Activated T-cell treated with anti-CD3 and anti-CD28 coated beads, Interleukin-2, amount 50 U/mL, for 4 hours (primary cell): ENCODE data around the gene AGO4. TPM values are rescaled to one million over a fixed set of nuclear protein-coding genes. Genes with fewer than 3 reads are reported as not detected.
A peak's percentile ranks its signal among the peaks of the same experiment; 100 is the strongest.
"Not testable (repeated sequence)": the region's sequence is repeated elsewhere in the genome, so short reads cannot be mapped to it uniquely, and the experiment has no call there.

Source experiments
- ATAC-seq, 2 donors: fragments of 200-7000 bp; cut with Tn5 transposase; one replicate each; pipeline ENCODE4 v1.10.0; 2021
- DNase-seq: peaks from one replicate; pipeline ENCODE4 v3.0.0-alpha.2; 2020
- H3K27me3 Mint-ChIP-seq: one replicate; pipeline ENCODE4 v1.8.0; 2021; ENCODE audit warnings: low read depth, mixed read lengths
- H3K36me3 Mint-ChIP-seq: one replicate; pipeline ENCODE4 v1.8.0; 2022; ENCODE audit warnings: mixed read lengths; ENCODE audit not compliant: insufficient read depth
- H3K4me1 Mint-ChIP-seq: one replicate; pipeline ENCODE4 v1.8.0; 2021; ENCODE audit warnings: low read depth, mixed read lengths
- H3K4me3 Mint-ChIP-seq: one replicate; pipeline ENCODE4 v1.8.0; 2021; ENCODE audit warnings: mild to moderate bottlenecking, moderate library complexity, mixed read lengths
- H3K9me3 Mint-ChIP-seq: one replicate; pipeline ENCODE4 v1.8.0; 2021; ENCODE audit warnings: mixed read lengths
- total RNA-seq, 3 donors: library from RNA; stranded (reverse); gene quantifications; one replicate each; pipeline ENCODE4 v1.2.1, GENCODE V29; 2021

Gene AGO4
- total RNA-seq, 3 donors from 2014 or later = 1.9 to 3.1 (median 2.9) TPM

GRCh38 chr1:35797380-35797779 lies 10.4 kb upstream of the AGO4 start:
- H3K9me3 Mint-ChIP-seq = no peaks in the 10 kb centered on the region
- no peaks in the 10 kb centered on the region for H3K36me3 Mint-ChIP-seq
- H3K27me3 Mint-ChIP-seq = no peaks in the 10 kb centered on the region
- ATAC-seq (no peak), DNase-seq (no peak)
- H3K4me3 Mint-ChIP-seq = no peak overlapping the region
- H3K4me1 Mint-ChIP-seq = no peaks in the 10 kb centered on the region

- not testable (repeated sequence) for H3K4me1 Mint-ChIP-seq
Observed at GRCh38 chr1:35798019-35798418, 9.8 kb upstream of the AGO4 start.

GRCh38 chr1:35800167-35800887 lies 7.5 kb upstream of the AGO4 start:
- not testable (repeated sequence) for DNase-seq, H3K27me3 Mint-ChIP-seq, ATAC-seq, H3K4me1 Mint-ChIP-seq, H3K9me3 Mint-ChIP-seq, H3K36me3 Mint-ChIP-seq, H3K4me3 Mint-ChIP-seq

More at GRCh38 chr1:35798019-35798418, 9.8 kb upstream of the AGO4 start:
- not testable (repeated sequence) for ATAC-seq, H3K4me3 Mint-ChIP-seq, H3K9me3 Mint-ChIP-seq, H3K27me3 Mint-ChIP-seq, DNase-seq, H3K36me3 Mint-ChIP-seq

DNA sequence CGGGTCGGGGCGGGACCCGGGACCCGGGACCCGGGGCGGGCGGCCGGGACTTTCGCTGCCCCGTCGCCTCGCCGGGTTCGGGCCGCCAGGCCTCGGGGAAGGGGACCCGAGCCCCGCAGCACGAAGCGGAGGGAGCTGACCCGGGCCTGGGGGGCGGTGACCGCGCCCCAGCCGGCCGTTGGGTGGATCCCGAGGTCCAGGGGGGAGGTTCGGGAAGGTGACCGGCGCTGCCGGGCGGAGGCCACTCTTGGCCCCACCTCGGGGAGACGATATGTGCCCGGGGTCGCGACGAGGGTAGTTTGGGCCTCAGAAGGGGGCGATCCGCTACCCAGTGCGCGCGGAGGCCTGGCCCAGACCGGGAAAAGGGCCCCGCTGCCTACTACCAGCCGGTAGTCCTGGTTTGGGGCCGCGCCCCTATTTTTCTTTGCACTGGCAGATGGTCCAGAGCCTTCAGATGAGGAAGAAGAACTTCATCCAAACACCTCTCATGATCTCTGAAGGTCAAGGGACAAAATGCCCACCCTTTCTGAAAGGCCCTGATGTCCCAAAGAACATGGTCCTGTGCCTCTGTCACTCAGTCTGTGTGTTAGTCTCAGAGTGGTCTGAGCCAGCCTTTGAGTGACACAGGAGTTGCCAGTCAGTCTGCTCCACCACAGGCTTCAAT lies 766 bp downstream of the AGO4 start:
- ATAC-seq = peak; percentile 46 to 50
- Mint-ChIP-seq H3K27me3 (no peaks in the 10 kb centered on the region), H3K4me3 (peak overlapping the region; percentile 85), H3K9me3 (no peaks in the 10 kb centered on the region), H3K4me1 (peaks cover 35% of the 10 kb centered on the region), H3K36me3 (peaks cover 1% of the 10 kb centered on the region)
- DNase-seq = peak; percentile 5

GRCh38 chr1:35809114-35810095 lies 1.6 kb downstream of the AGO4 start:
- no peak for DNase-seq
- Mint-ChIP-seq H3K4me1 (peaks cover 34% of the 10 kb centered on the region), H3K27me3 (no peaks in the 10 kb centered on the region), H3K36me3 (peaks cover 3% of the 10 kb centered on the region), H3K9me3 (no peaks in the 10 kb centered on the region), H3K4me3 (peak overlapping the region; percentile 85)
- ATAC-seq = no peak

- Mint-ChIP-seq H3K9me3 (no peaks in the 10 kb centered on the region), H3K36me3 (peaks cover 4% of the 10 kb centered on the region), H3K4me3 (peak overlapping the region; percentile 85), H3K27me3 (no peaks in the 10 kb centered on the region), H3K4me1 (peaks cover 28% of the 10 kb centered on the region)
- ATAC-seq = no peak
- DNase-seq = no peak
Observed at GRCh38 chr1:35810096-35810881, 2.5 kb downstream of the AGO4 start.

DNA sequence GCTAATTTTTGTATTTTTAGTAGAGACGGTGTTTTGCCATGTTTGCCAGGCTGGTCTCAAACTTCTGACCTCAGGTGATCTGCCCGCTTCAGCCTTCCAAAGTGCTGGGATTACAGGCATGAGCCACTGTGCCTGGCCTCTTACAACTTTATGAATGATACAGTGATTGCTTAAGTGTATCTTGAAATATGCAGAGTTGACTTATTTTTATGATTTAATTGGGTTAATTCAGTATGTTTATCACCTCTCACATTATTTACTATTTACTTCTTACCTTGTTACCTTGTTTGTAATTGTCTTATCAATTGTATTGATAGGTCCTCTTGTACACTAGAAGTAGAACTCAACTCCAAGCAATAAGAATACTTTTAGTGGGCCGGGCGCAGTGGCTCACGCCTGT lies 4.9 kb downstream of the AGO4 start:
- H3K4me3 Mint-ChIP-seq, DNase-seq, ATAC-seq, H3K36me3 Mint-ChIP-seq, H3K9me3 Mint-ChIP-seq, H3K27me3 Mint-ChIP-seq: not testable (repeated sequence)
- peaks cover 22% of the 10 kb centered on the region for H3K4me1 Mint-ChIP-seq

DNA sequence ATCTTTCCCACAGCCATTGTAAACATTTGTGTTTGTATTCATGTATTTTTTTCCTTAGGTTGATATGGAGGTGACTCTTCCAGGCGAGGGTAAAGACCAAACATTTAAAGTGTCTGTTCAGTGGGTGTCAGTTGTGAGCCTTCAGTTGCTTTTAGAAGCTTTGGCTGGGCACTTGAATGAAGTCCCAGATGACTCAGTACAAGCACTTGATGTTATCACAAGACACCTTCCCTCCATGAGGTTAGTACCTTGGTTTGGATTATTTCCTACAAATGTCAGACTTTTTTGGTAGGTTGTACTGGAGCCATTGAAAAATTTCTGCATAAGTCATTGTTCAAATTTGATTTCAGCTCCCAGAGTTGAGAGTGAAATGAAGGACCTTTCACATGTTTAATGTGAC lies 17.4 kb downstream of the AGO4 start:
- no peak overlapping the region for H3K4me3 Mint-ChIP-seq
- H3K4me1 Mint-ChIP-seq = no peaks in the 10 kb centered on the region
- ATAC-seq = no peak
- H3K27me3 Mint-ChIP-seq = no peaks in the 10 kb centered on the region
- H3K9me3 Mint-ChIP-seq = no peaks in the 10 kb centered on the region
- no peak for DNase-seq
- H3K36me3 Mint-ChIP-seq = peaks cover 12% of the 10 kb centered on the region

DNA sequence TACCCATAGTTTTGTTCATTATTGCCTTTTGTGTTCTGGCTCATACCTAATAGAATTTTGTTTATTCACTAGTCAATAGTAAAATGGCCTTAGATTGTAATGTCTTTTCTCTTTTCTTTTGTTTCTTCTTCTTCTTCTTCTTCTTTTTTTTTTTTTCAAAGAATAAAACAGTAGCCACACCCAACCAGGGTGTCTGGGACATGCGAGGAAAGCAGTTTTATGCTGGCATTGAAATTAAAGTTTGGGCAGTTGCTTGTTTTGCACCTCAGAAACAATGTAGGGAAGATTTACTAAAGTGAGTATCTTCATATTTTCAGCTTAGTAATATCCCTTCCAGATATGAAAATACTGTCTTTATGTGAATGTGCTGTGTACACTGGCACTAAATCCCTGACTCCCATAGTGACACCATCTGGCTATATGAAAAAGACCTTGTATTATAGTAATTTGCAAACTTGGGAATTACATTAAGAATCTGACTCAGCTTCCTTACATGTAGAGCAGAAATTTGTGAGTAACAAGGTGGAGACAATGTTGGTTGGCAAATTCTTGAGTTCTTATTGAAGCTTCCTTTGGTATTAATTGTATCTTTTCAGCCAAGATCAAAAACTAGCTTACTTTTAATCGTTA lies 24.6 kb downstream of the AGO4 start:
- H3K9me3 Mint-ChIP-seq = no peaks in the 10 kb centered on the region
- no peaks in the 10 kb centered on the region for H3K4me1 Mint-ChIP-seq
- H3K4me3 Mint-ChIP-seq = no peak overlapping the region
- H3K36me3 Mint-ChIP-seq = peaks cover 36% of the 10 kb centered on the region
- no peaks in the 10 kb centered on the region for H3K27me3 Mint-ChIP-seq
- ATAC-seq = no peak
- DNase-seq = no peak

GRCh38 chr1:35833395-35833794 lies 25.6 kb downstream of the AGO4 start:
- ATAC-seq = no peak
- peaks cover 38% of the 10 kb centered on the region for H3K36me3 Mint-ChIP-seq
- no peak overlapping the region for H3K4me3 Mint-ChIP-seq
- no peak for DNase-seq
- no peaks in the 10 kb centered on the region for H3K27me3 Mint-ChIP-seq
- no peaks in the 10 kb centered on the region for H3K9me3 Mint-ChIP-seq
- no peaks in the 10 kb centered on the region for H3K4me1 Mint-ChIP-seq

- H3K9me3 Mint-ChIP-seq = no peaks in the 10 kb centered on the region
- DNase-seq = no peak
Observed at GRCh38 chr1:35834218-35834617, 26.4 kb downstream of the AGO4 start.

DNA sequence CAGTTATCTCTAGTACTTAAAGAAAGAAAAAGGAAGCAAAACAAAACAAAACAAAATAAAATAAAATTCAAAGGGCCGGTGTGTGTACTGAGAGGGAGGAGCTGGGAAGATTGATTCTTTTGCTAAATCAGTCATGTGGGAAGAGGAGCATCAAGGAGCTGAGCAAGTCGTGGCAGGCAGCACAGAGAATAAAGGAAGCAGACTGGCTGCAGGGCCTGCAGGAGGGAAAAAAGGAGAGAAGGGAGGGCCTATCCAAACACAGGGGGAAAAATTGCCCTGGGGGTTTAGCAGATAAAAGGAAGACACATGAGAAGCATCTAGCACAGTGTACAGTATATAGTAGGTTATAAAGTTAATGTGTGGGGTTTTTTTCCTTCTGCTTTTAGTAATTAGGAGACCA lies 27.6 kb downstream of the AGO4 start:
- Mint-ChIP-seq H3K27me3 (no peaks in the 10 kb centered on the region), H3K9me3 (no peaks in the 10 kb centered on the region), H3K4me3 (no peak overlapping the region), H3K4me1 (no peaks in the 10 kb centered on the region), H3K36me3 (peaks cover 46% of the 10 kb centered on the region)
- no peak for ATAC-seq
- DNase-seq = no peak

More at GRCh38 chr1:35834218-35834617, 26.4 kb downstream of the AGO4 start:
- peaks cover 42% of the 10 kb centered on the region for H3K36me3 Mint-ChIP-seq
- H3K27me3 Mint-ChIP-seq = no peaks in the 10 kb centered on the region
- H3K4me1 Mint-ChIP-seq = no peaks in the 10 kb centered on the region
- H3K4me3 Mint-ChIP-seq = no peak overlapping the region
- ATAC-seq = no peak

GRCh38 chr1:35836734-35837133 lies 28.9 kb downstream of the AGO4 start:
- Mint-ChIP-seq H3K36me3 (peaks cover 50% of the 10 kb centered on the region), H3K4me3 (no peak overlapping the region), H3K27me3 (no peaks in the 10 kb centered on the region), H3K9me3 (no peaks in the 10 kb centered on the region), H3K4me1 (no peaks in the 10 kb centered on the region)
- ATAC-seq (no peak), DNase-seq (no peak)
